Tibial artery (tissue), 4 donors: Measurements from ENCODE around the gene WDTC1.
"Not testable (repeated sequence)": the region's sequence is repeated elsewhere in the genome, so short reads cannot be mapped to it uniquely, and the experiment has no call there.

Experiments
- DNase-seq, 2 donors: peaks; one replicate each; pipeline ENCODE4 v3.0.0-alpha.2; 2019
- H3K27ac ChIP-seq, 2 donors: fragments of 200-600 bp; sonication (generic) in 1 of 2; 1 replicate in 1 of 2; 2 replicates in 1 of 2; pipeline ENCODE4 v1.5.1; 2018 to 2019; ENCODE audit warnings: mild to moderate bottlenecking in 1 of 2
- H3K27me3 ChIP-seq, 2 donors: fragments of 200-600 bp; sonication (generic) in 1 of 2; one replicate each; pipeline versions ENCODE4 v1.5.1 to v1.6.0; 2016 to 2019
- H3K36me3 ChIP-seq, 3 donors: fragments of 200-600 bp; sonication (generic) in 2 of 3; one replicate each; pipeline ENCODE4 v1.5.1; 2016 to 2019; ENCODE audit warnings: mild to moderate bottlenecking in 2 of 3
- H3K4me1 ChIP-seq, 4 donors: fragments of 200-600 bp; sonication (generic) in 2 of 4; 1 replicate in 3 of 4; 2 replicates in 1 of 4; pipeline ENCODE4 v1.5.1; 2016 to 2019
- H3K4me3 ChIP-seq, 2 donors: fragments of 200-600 bp; sonication (generic) in 1 of 2; 1 replicate in 1 of 2; 2 replicates in 1 of 2; pipeline ENCODE4 v1.5.1; 2018 to 2019; ENCODE audit warnings: mild to moderate bottlenecking in 2 of 2
- H3K9me3 ChIP-seq, 3 donors: fragments of 200-600 bp; sonication (generic) in 1 of 3; one replicate each; pipeline ENCODE4 v1.5.1; 2016 to 2019
- intact Hi-C: fragments of 100-400 bp; cut with DNase I; formaldehyde crosslinking; loops from one replicate; pipeline ENCODE4 v1.15.0; 2023; ENCODE audit warnings: low total_unique reads
- TF ChIP-seq, protein P1 (sequence below), 2 experiments: fragments of 200-600 bp in 1 of 2; fragments of 450-650 bp in 1 of 2; IDR thresholded peaks; one replicate each; pipeline ENCODE4 v1.5.1; 2017 to 2019; ENCODE audit warnings: antibody characterized with exemption in 2 of 2, mild to moderate bottlenecking in 1 of 2, moderate library complexity in 1 of 2

WDTC1 gene

DNA sequence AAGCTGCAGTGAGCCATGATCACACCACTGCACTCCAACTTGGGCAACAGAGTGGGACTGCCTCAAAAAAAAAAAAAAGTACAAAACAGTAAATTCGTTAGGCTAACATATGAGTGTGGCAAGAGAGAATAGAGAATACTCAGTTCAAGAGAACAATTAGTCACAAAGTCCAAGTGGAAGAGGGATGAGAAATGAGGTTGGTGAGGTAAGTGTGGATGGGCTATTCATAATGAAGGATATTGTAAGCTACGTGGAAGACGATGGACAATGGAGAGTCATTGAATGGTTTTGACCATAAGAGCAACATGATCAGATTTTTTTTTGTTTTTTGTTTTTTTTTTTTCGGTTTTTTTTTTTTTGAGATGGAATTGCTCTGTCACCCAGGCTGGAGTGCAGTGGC lies 34.8 kb downstream of the WDTC1 start:
- Histone ChIP-seq H3K9me3 (no peaks in the 10 kb centered on the region), H3K36me3 (peaks cover 14 to 18% (median 14%) of the 10 kb centered on the region in 3 donors), H3K27me3 (no peaks in the 10 kb centered on the region), H3K4me1 (no peaks in the 10 kb centered on the region), H3K27ac (no peak overlapping the region), H3K4me3 (no peak overlapping the region)
- TF ChIP-seq, protein P1, sequence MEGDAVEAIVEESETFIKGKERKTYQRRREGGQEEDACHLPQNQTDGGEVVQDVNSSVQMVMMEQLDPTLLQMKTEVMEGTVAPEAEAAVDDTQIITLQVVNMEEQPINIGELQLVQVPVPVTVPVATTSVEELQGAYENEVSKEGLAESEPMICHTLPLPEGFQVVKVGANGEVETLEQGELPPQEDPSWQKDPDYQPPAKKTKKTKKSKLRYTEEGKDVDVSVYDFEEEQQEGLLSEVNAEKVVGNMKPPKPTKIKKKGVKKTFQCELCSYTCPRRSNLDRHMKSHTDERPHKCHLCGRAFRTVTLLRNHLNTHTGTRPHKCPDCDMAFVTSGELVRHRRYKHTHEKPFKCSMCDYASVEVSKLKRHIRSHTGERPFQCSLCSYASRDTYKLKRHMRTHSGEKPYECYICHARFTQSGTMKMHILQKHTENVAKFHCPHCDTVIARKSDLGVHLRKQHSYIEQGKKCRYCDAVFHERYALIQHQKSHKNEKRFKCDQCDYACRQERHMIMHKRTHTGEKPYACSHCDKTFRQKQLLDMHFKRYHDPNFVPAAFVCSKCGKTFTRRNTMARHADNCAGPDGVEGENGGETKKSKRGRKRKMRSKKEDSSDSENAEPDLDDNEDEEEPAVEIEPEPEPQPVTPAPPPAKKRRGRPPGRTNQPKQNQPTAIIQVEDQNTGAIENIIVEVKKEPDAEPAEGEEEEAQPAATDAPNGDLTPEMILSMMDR (IDR thresholded peaks at IDR 0.05), result no peak
- intact Hi-C loops, result no loop called here
- DNase-seq, result no peak

DNA sequence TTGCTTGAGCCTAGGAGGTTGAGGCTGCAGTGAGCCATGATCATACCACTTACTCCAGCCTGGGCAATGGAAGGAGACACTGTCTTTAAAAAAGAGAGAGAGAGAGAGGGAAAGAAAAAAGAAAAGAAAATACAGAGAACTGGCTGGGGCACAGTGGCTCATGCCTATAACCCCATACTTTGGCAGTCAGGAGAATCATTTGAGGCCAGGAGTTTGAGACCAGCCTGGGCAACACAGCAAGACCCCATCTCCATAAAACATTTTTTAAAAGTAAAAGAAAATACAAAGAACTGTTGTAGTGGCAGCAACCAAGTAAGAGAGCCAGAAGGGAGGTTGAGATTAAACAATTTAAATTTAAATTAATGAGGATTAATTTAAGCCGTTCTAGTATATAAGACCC lies 39.8 kb downstream of the WDTC1 start:
- H3K9me3 ChIP-seq, result peaks cover 0 to 3% (median 0%) of the 10 kb centered on the region in 3 donors
- H3K4me3 ChIP-seq, result no peak overlapping the region
- no peaks in the 10 kb centered on the region for H3K27me3 ChIP-seq
- no peak overlapping the region for H3K27ac ChIP-seq
- intact Hi-C loops, result no loop called here
- DNase-seq, result no peak
- H3K36me3 ChIP-seq, result peaks cover 0 to 6% (median 0%) of the 10 kb centered on the region in 3 donors
- H3K4me1 ChIP-seq, result no peaks in the 10 kb centered on the region
- TF ChIP-seq, protein P1 (IDR thresholded peaks at IDR 0.05), result no peak

DNA sequence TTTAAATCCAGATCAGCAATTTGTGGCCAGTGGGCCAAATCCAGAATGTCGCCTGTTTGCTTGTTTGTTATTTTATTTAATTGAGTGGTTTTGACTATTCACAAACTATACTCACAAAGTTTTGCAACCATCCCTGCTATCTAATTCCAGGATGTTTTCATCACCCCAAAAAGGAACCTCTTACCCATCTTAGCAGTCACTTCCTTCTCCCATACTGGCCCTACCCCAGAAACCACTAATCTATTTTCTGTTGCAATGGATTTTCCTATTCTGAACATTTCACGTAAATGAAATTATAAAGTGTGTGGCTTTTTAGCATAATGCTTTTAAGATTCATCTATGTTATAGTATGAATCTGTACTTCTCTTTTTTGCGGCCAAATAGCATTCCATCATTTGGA lies 41.3 kb downstream of the WDTC1 start:
- Histone ChIP-seq H3K9me3 (peaks cover 0 to 3% (median 0%) of the 10 kb centered on the region in 3 donors), H3K36me3 (peaks cover 0 to 6% (median 4%) of the 10 kb centered on the region in 3 donors), H3K4me3 (no peak overlapping the region), H3K4me1 (no peaks in the 10 kb centered on the region), H3K27me3 (no peaks in the 10 kb centered on the region), H3K27ac (no peak overlapping the region)
- TF ChIP-seq, protein P1 (IDR thresholded peaks at IDR 0.05), result no peak
- intact Hi-C loops, result no loop called here
- DNase-seq, result no peak

DNA sequence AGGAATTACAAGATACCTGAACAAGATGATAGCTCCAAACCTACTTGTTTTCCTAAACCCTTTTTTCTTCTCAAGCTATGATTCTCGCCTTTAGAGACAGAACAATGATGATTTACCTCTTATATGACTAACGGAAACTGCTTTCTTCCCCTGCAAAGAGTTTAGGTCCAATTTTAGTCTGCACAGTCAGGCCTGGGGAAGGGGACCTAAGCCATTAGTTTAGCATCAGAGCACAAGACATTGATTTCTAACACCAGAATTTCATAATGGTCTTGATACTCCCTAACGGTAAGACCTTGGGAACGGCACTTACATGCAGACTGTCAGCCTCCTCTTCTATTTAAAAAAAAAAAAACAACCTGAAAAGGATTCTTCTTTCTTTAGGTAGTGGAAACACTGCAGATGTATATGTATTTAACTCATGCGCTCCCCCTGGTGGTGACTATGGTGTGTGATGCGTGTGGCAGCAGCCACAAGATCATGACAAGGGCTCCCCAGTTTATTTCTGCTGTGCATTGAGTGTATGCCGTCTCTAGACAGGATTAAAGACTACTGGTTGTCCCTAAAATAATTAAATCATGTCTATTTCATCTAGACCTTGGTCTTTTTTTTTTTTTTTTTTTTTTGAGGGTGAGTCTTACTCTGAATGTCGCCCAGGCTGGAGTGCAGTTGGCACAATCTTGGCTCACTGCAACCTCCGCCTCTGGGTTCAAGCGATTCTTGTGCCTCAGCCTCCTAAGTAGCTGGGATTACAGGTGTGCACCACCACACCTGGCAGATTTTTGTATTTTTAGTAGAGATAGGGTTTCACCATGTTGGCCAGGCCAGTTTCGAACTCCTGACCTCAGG lies 50.2 kb downstream of the WDTC1 start:
- TF ChIP-seq, protein P1 (IDR thresholded peaks at IDR 0.05), result peak; percentile 73 to 79
- Histone ChIP-seq H3K27me3 (no peaks in the 10 kb centered on the region), H3K36me3 (peaks cover 13 to 59% (median 30%) of the 10 kb centered on the region in 3 donors), H3K9me3 (no peaks in the 10 kb centered on the region), H3K27ac (no peak overlapping the region), H3K4me1 (no peaks in the 10 kb centered on the region), H3K4me3 (no peak overlapping the region)
- intact Hi-C loops, result loop anchor here (2.0 to 5.0 kb wide), 2 partner anchors 182 to 292 kb away; partner anchors contain the start of gene TRNP1
- DNase-seq, result peak; percentile 82 to 94

DNA sequence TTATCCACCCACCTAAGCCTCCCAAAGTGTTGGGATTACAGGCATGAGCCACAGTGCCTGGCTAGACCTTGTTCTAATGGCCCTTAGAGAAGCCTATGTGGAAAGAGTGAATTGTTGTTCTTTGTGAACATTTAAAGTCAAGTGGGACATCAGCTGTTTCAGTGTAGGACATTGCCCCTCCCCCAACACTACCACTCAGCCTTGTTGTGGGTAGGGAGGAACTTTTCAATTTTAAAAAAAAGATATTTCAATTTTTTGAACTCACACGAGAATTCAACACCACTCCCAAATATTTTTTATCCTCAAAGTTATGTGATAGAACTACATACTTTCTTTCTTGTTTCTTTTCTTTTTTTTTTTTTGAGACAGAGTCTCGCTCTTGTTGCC lies 50.8 kb downstream of the WDTC1 start:
- Histone ChIP-seq H3K9me3 (no peaks in the 10 kb centered on the region), H3K4me1 (no peaks in the 10 kb centered on the region), H3K36me3 (peaks cover 15 to 63% (median 30%) of the 10 kb centered on the region in 3 donors), H3K27ac (no peak overlapping the region), H3K27me3 (no peaks in the 10 kb centered on the region), H3K4me3 (no peak overlapping the region)
- no peak for DNase-seq
- TF ChIP-seq, protein P1 (IDR thresholded peaks at IDR 0.05), result no peak
- intact Hi-C loops, result loop anchor here (2.0 kb wide), 1 partner anchor 182 kb away; no protein-coding TSS in a partner anchor

DNA sequence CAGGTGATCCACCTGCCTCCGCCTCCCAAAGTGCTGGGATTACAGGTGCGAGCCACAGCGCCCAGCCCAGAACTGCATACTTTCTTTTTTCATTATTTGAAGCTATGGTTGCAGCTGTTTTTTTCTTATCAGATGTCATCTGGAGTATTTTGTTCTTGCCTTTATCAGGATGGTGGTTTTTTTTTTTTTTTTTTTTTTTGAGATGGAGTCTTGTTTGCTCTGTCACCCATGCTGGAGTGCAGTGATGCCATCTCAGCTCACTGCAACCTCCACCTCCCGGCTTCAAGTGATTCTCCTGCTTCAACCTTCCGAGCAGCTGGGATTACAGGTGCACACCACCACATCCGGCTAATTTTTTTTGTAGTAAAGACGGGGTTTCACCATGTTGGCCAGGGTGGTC lies 51.4 kb downstream of the WDTC1 start:
- intact Hi-C loops, result loop anchor here (2.0 kb wide), 1 partner anchor 183 kb away; no protein-coding TSS in a partner anchor
- H3K36me3 ChIP-seq, result peaks cover 19 to 69% (median 30%) of the 10 kb centered on the region in 3 donors

DNA sequence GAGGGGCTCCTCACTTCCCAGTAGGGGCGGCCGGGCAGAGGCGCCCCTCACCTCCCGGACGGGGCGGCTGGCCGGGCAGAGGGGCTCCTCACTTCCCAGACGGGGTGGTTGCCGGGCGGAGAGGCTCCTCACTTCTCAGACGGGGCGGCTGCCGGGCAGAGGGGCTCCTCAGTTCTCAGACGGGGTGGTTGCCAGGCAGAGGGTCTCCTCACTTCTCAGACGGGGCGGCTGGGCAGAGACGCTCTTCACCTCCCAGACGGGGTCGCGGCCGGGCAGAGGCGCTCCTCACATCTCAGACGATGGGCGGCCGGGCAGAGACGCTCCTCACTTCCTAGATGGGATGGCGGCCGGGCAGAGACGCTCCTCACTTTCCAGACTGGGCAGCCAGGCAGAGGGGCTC lies 54.7 kb downstream of the WDTC1 start:
- H3K27me3 ChIP-seq, H3K9me3 ChIP-seq, H3K4me3 ChIP-seq, H3K27ac ChIP-seq, H3K4me1 ChIP-seq, intact Hi-C loops, DNase-seq: not testable (repeated sequence)
- peaks cover 37 to 77% (median 39%) of the 10 kb centered on the region in 3 donors for H3K36me3 ChIP-seq

More for the DNA sequence above, 51.4 kb downstream of the WDTC1 start:
- not testable (repeated sequence) for H3K9me3 ChIP-seq, H3K27me3 ChIP-seq, H3K4me1 ChIP-seq, DNase-seq, H3K27ac ChIP-seq, H3K4me3 ChIP-seq
